Mucosa of rectum (tissue), 2 donors: Measurements from ENCODE around the gene CAMK2N1.

Experiments used
- H3K27ac ChIP-seq, 2 donors: one replicate each; pipeline ENCODE4 v1.7.0; 2013; ENCODE audit warnings: inconsistent platforms in 2 of 2, low read depth in 2 of 2, low read length in 2 of 2
- H3K27me3 ChIP-seq, 2 donors: one replicate each; pipeline ENCODE4 v1.7.0; 2013; ENCODE audit warnings: low read length in 2 of 2; ENCODE audit not compliant: control insufficient read depth in 2 of 2, insufficient read depth in 2 of 2
- H3K36me3 ChIP-seq, 2 donors: one replicate each; pipeline ENCODE4 v1.7.0; 2013; ENCODE audit warnings: low read length in 2 of 2; ENCODE audit not compliant: control insufficient read depth in 2 of 2, insufficient read depth in 2 of 2
- H3K4me1 ChIP-seq, 2 donors: one replicate each; pipeline ENCODE4 v1.7.0; 2013; ENCODE audit warnings: low read length in 2 of 2, mild to moderate bottlenecking in 1 of 2; ENCODE audit not compliant: control insufficient read depth in 2 of 2, insufficient read depth in 2 of 2
- H3K4me3 ChIP-seq, 2 donors: one replicate each; pipeline ENCODE4 v1.7.0; 2013; ENCODE audit warnings: low read length in 2 of 2
- H3K9ac ChIP-seq, 2 donors: one replicate each; pipeline ENCODE4 v1.7.0; 2013; ENCODE audit warnings: low read length in 2 of 2, low read depth in 1 of 2, mild to moderate bottlenecking in 1 of 2
- H3K9me3 ChIP-seq, 2 donors: one replicate each; pipeline ENCODE4 v1.7.0; 2013; ENCODE audit warnings: low read length in 2 of 2; ENCODE audit not compliant: control insufficient read depth in 2 of 2
- donor health status: healthy.
- donor health status: Normal muscosa, but diverticular disease.

CAMK2N1 gene

GRCh38 chr1:20446796-20447195 lies 39.2 kb downstream of the CAMK2N1 start:
- no peaks in the 10 kb centered on the region for H3K9me3 ChIP-seq
- no peak overlapping the region for H3K27ac ChIP-seq
- H3K27me3 ChIP-seq: peaks cover 0 to 4% of the 10 kb centered on the region in 2 donors
- H3K36me3 ChIP-seq: no peaks in the 10 kb centered on the region
- H3K9ac ChIP-seq: no peak overlapping the region
- no peak overlapping the region for H3K4me3 ChIP-seq
- no peaks in the 10 kb centered on the region for H3K4me1 ChIP-seq

GRCh38 chr1:20445956-20446355 lies 40.1 kb downstream of the CAMK2N1 start:
- Histone ChIP-seq H3K36me3 (no peaks in the 10 kb centered on the region), H3K9ac (no peak overlapping the region), H3K9me3 (no peaks in the 10 kb centered on the region), H3K4me3 (no peak overlapping the region), H3K4me1 (no peaks in the 10 kb centered on the region), H3K27ac (no peak overlapping the region), H3K27me3 (peaks cover 0 to 4% of the 10 kb centered on the region in 2 donors)

GRCh38 chr1:20443703-20444586 lies 42.1 kb downstream of the CAMK2N1 start:
- H3K36me3 ChIP-seq: no peaks in the 10 kb centered on the region

GRCh38 chr1:20442920-20443625 lies 42.9 kb downstream of the CAMK2N1 start:
- Histone ChIP-seq H3K27me3 (no peaks in the 10 kb centered on the region), H3K9ac (no peak overlapping the region), H3K9me3 (no peaks in the 10 kb centered on the region), H3K36me3 (no peaks in the 10 kb centered on the region), H3K4me3 (no peak overlapping the region), H3K4me1 (no peaks in the 10 kb centered on the region), H3K27ac (no peak overlapping the region)

More at GRCh38 chr1:20443703-20444586, 42.1 kb downstream of the CAMK2N1 start:
- no peaks in the 10 kb centered on the region for H3K4me1 ChIP-seq
- H3K27me3 ChIP-seq: peaks cover 0 to 4% of the 10 kb centered on the region in 2 donors
- no peaks in the 10 kb centered on the region for H3K9me3 ChIP-seq
- no peak overlapping the region for H3K9ac ChIP-seq
- H3K27ac ChIP-seq: no peak overlapping the region
- H3K4me3 ChIP-seq: no peak overlapping the region

GRCh38 chr1:20440785-20441200 lies 45.2 kb downstream of the CAMK2N1 start:
- no peaks in the 10 kb centered on the region for H3K9me3 ChIP-seq
- no peaks in the 10 kb centered on the region for H3K36me3 ChIP-seq
- no peaks in the 10 kb centered on the region for H3K4me1 ChIP-seq
- no peak overlapping the region for H3K9ac ChIP-seq
- no peaks in the 10 kb centered on the region for H3K27me3 ChIP-seq
- no peak overlapping the region for H3K27ac ChIP-seq
- H3K4me3 ChIP-seq: no peak overlapping the region

GRCh38 chr1:20439282-20439681 lies 46.7 kb downstream of the CAMK2N1 start:
- H3K27ac ChIP-seq: no peak overlapping the region
- H3K4me3 ChIP-seq: no peak overlapping the region
- peaks cover 0 to 2% of the 10 kb centered on the region in 2 donors for H3K27me3 ChIP-seq
- H3K9ac ChIP-seq: no peak overlapping the region
- H3K9me3 ChIP-seq: no peaks in the 10 kb centered on the region
- H3K4me1 ChIP-seq: no peaks in the 10 kb centered on the region
- H3K36me3 ChIP-seq: no peaks in the 10 kb centered on the region

- H3K4me1 ChIP-seq: peaks cover 0 to 3% of the 10 kb centered on the region in 2 donors
- H3K4me3 ChIP-seq: no peak overlapping the region
- H3K27ac ChIP-seq: no peak overlapping the region
- H3K9me3 ChIP-seq: no peaks in the 10 kb centered on the region
- H3K36me3 ChIP-seq: no peaks in the 10 kb centered on the region
- H3K9ac ChIP-seq: no peak overlapping the region
- peaks cover 0 to 2% of the 10 kb centered on the region in 2 donors for H3K27me3 ChIP-seq
These were observed 48.4 kb downstream of the CAMK2N1 start for GRCh38 chr1:20437640-20438039.

GRCh38 chr1:20432891-20433290 lies 53.1 kb downstream of the CAMK2N1 start:
- Histone ChIP-seq H3K9me3 (no peaks in the 10 kb centered on the region), H3K27ac (no peak overlapping the region), H3K36me3 (no peaks in the 10 kb centered on the region), H3K4me3 (no peak overlapping the region), H3K9ac (no peak overlapping the region), H3K4me1 (peaks cover 0 to 3% of the 10 kb centered on the region in 2 donors), H3K27me3 (peaks cover 5% of the 10 kb centered on the region in 2 donors)
